HepG2 (cell line): ENCODE data around the gene MLST8. TPM values are rescaled to one million over a fixed set of nuclear protein-coding genes. Genes with fewer than 3 reads are reported as not detected.

Experiments used
- ATAC-seq: fragments of 200-7000 bp; cut with Tn5 transposase; 3 replicates; pipeline ENCODE4 v1.9.1; 2020; ENCODE audit warnings: mild to moderate bottlenecking, moderate library complexity
- BruUV-seq: library from RNA; stranded (reverse); fragments of 400-500 nt; replicated peaks from 2 replicates; lab custom pipeline; 2021; lab: Mats Ljungman, UMichigan
- CTCF ChIA-PET: fragments of 300-600 bp; formaldehyde crosslinking; extraction: SDS; loops from one replicate; lab custom pipeline; 2021; ENCODE audit warnings: low total read pairs, inconsistent platforms, low intra/inter-chr PET ratio; lab: Yijun Ruan, JAX
- POLR2A ChIA-PET: fragments of 350-600 bp; sonication (Branson Sonifier 250); formaldehyde crosslinking; loops from one replicate; lab custom pipeline; 2020; ENCODE audit warnings: antibody characterized with exemption, inconsistent platforms; lab: Yijun Ruan, JAX
- DNase-seq: peaks from one replicate; pipeline ENCODE4 v3.0.0-alpha.2; 2015; ENCODE audit warnings: low spot score
- FAIRE-seq: peaks from 3 replicates; lab custom pipeline; 2011; peaks lifted over from hg19 to GRCh38; lab: Jason Lieb, UNC
- H2AFZ ChIP-seq: one replicate; pipeline ENCODE4 v1.6.1; 2011; ENCODE audit warnings: low read length, inconsistent platforms
- H3K27ac ChIP-seq: fragments of 300-600 bp; 3 replicates; pipeline ENCODE4 v1.8.0; 2011; ENCODE audit warnings: mixed run types, mild to moderate bottlenecking, mixed read lengths, low read length, inconsistent platforms; ENCODE audit not compliant: insufficient read depth; ENCODE audit errors: extremely low read length
- H3K27me3 ChIP-seq, 2 experiments: fragments of 200-600 bp in 1 of 2; 2 replicates in 1 of 2; 3 replicates in 1 of 2; pipeline versions ENCODE4 v1.6.0 to v1.8.0; 2011; ENCODE audit warnings: low read length in 2 of 2, mild to moderate bottlenecking in 2 of 2, moderate library complexity in 2 of 2, inconsistent platforms in 1 of 2; ENCODE audit not compliant: insufficient read depth in 2 of 2, control insufficient read depth in 1 of 2
- H3K36me3 ChIP-seq, 2 experiments: fragments of 200-600 bp in 1 of 2; replicated peaks in 1 of 2; 2 replicates in 1 of 2; 3 replicates in 1 of 2; pipeline versions ENCODE4 v1.5.1 to v1.8.0; 2011; ENCODE audit warnings: low read length in 2 of 2, inconsistent platforms in 1 of 2; ENCODE audit not compliant: insufficient read depth in 2 of 2, control insufficient read depth in 1 of 2
- H3K4me1 ChIP-seq: 2 replicates; pipeline ENCODE4 v1.5.1; 2012; ENCODE audit warnings: low read length, inconsistent platforms; ENCODE audit not compliant: insufficient read depth
- H3K4me2 ChIP-seq: 2 replicates; pipeline ENCODE4 v1.6.0; 2011; ENCODE audit warnings: low read depth, low read length, inconsistent platforms
- H3K4me3 ChIP-seq, 3 experiments: fragments of 200-600 bp in 1 of 3; sonication (generic), shearing (Covaris generic) in 1 of 3; replicated peaks in 1 of 3; 2 replicates each; pipeline ENCODE4 v1.5.1; 2011 to 2016; ENCODE audit warnings: low read length in 3 of 3, inconsistent platforms in 2 of 3, low read depth in 2 of 3, mild to moderate bottlenecking in 2 of 3, control low read depth in 1 of 3, mixed read lengths in 1 of 3; ENCODE audit not compliant: insufficient read depth in 1 of 3
- H3K79me2 ChIP-seq: one replicate; pipeline ENCODE4 v1.6.1; 2011; ENCODE audit warnings: low read length, inconsistent platforms; ENCODE audit not compliant: insufficient read depth
- H3K9ac ChIP-seq: 2 replicates; pipeline ENCODE4 v1.6.0; 2011; ENCODE audit warnings: mild to moderate bottlenecking, low read depth, low read length, inconsistent platforms; ENCODE audit not compliant: insufficient read depth
- H3K9me3 ChIP-seq: 2 replicates; pipeline ENCODE4 v1.5.1; 2012; ENCODE audit warnings: mild to moderate bottlenecking, low read length
- H4K20me1 ChIP-seq: 2 replicates; pipeline ENCODE4 v1.6.0; 2011; ENCODE audit warnings: inconsistent platforms, mild to moderate bottlenecking, low read length, moderate library complexity; ENCODE audit not compliant: insufficient read depth
- ETV5 ChIP-seq: IDR thresholded peaks from 2 replicates; pipeline ENCODE4 v1.6.1; 2018; ENCODE audit warnings: missing biosample characterization, missing genetic modification reagents, inconsistent platforms, borderline replicate concordance
- GABPB1 ChIP-seq: IDR thresholded peaks from 2 replicates; pipeline ENCODE4 v1.6.1; 2016; ENCODE audit warnings: mild to moderate bottlenecking, missing genetic modification reagents, moderate library complexity, missing compliant biosample characterization
- GTF2F1 ChIP-seq: fragments of 150-350 bp; IDR thresholded peaks from 2 replicates; pipeline ENCODE4 v1.6.1; 2014; ENCODE audit warnings: low read length
- KDM3A ChIP-seq: IDR thresholded peaks from 2 replicates; pipeline ENCODE4 v1.6.1; 2018; ENCODE audit warnings: low read depth, missing compliant biosample characterization
- TOPORS ChIP-seq: sonication (generic); formaldehyde crosslinking; IDR thresholded peaks from 2 replicates; pipeline ENCODE4 v1.8.0; 2023; ENCODE audit warnings: mild to moderate bottlenecking, missing genetic modification reagents
- ZFP37 ChIP-seq: sonication (generic); formaldehyde crosslinking; IDR thresholded peaks from 2 replicates; pipeline ENCODE4 v1.4.0; 2020; ENCODE audit warnings: missing genetic modification reagents, borderline replicate concordance
- ZNF235 ChIP-seq: sonication (generic); formaldehyde crosslinking; IDR thresholded peaks from 2 replicates; pipeline ENCODE4 v1.8.1; 2023; ENCODE audit warnings: mild to moderate bottlenecking, missing genetic modification reagents, borderline replicate concordance
- ZNF282 ChIP-seq: fragments of 450-650 bp; IDR thresholded peaks from 2 replicates; pipeline ENCODE4 v1.6.1; 2018; ENCODE audit not compliant: partially characterized antibody
- ZNF430 ChIP-seq: sonication (generic); formaldehyde crosslinking; IDR thresholded peaks from 2 replicates; pipeline ENCODE4 v1.9.0; 2021; ENCODE audit warnings: mild to moderate bottlenecking, missing genetic modification reagents
- ZNF589 ChIP-seq: sonication (generic); formaldehyde crosslinking; conservative IDR thresholded peaks from 2 replicates; pipeline ENCODE4 v1.8.0; 2022; ENCODE audit warnings: mild to moderate bottlenecking, moderate library complexity, missing genetic modification reagents
- ZNF768 ChIP-seq: sonication (generic); formaldehyde crosslinking; IDR thresholded peaks from 2 replicates; pipeline ENCODE4 v1.4.0; 2020; ENCODE audit warnings: missing genetic modification reagents
- WGBS: methylation state at CpG from one replicate; pipeline ENCODE4 v1.1.6; 2017; ENCODE audit warnings: low lambda C conversion rate; 5-methylcytosine and 5-hydroxymethylcytosine counted together
- in situ Hi-C: cut with HindIII; loops from 2 replicates; pipeline ENCODE4 v1.10.0; 2017; ENCODE audit warnings: low pct_unique_long_range_greater_than_20kb; ENCODE audit not compliant: extremely low pct_ligation_motif_present
- intact Hi-C: fragments of 100-400 bp; cut with micrococcal nuclease; formaldehyde crosslinking; loops from one replicate; pipeline ENCODE4 v1.10.0; 2022; ENCODE audit not compliant: unreplicated experiment
- polyA plus RNA-seq, 8 experiments: library from polyadenylated mRNA; depleted of rRNA in 3 of 8; stranded (reverse) in 7 of 8; unstranded in 1 of 8; fragments of >200 nt; fragmentation: Illumina TruSeq in 4 of 8; extraction: Trizol in 4 of 8; gene quantifications; 2 replicates each; pipeline versions ENCODE4 v1.2.1 to v1.2.3, GENCODE V29; 2011 to 2016; ENCODE audit warnings: low read depth in 4 of 8, missing spikeins in 1 of 8, mixed read lengths in 1 of 8; ENCODE audit not compliant: insufficient read depth in 1 of 8
- total RNA-seq, 5 experiments: library from RNA; depleted of rRNA; stranded (reverse); fragments of >200 nt; fragmentation: Illumina TruSeq; extraction: Trizol; gene quantifications; 2 replicates each; pipeline ENCODE4 v1.2.3, GENCODE V29; 2016; ENCODE audit warnings: low read depth in 1 of 5
- TF ChIP-seq, protein P1 (sequence below), 2 experiments: sonication (generic) in 1 of 2; formaldehyde crosslinking in 1 of 2; IDR thresholded peaks; 2 replicates each; pipeline versions ENCODE4 v1.4.0 to v1.6.1; 2016 to 2020; ENCODE audit warnings: borderline replicate concordance in 1 of 2, low read depth in 1 of 2, mild to moderate bottlenecking in 1 of 2, missing genetic modification reagents in 1 of 2
- TF ChIP-seq, protein P2 (sequence below): sonication (generic); formaldehyde crosslinking; IDR thresholded peaks from 2 replicates; pipeline ENCODE4 v1.5.1; 2020; ENCODE audit warnings: missing genetic modification reagents, mild to moderate bottlenecking, borderline replicate concordance

The MLST8 gene
- total and polyA plus RNA-seq, 2 of the 13 experiments (the other 11 are each of a cell fraction or from before 2014, with no cell fraction given), result 30.8 to 72.7 TPM

DNA sequence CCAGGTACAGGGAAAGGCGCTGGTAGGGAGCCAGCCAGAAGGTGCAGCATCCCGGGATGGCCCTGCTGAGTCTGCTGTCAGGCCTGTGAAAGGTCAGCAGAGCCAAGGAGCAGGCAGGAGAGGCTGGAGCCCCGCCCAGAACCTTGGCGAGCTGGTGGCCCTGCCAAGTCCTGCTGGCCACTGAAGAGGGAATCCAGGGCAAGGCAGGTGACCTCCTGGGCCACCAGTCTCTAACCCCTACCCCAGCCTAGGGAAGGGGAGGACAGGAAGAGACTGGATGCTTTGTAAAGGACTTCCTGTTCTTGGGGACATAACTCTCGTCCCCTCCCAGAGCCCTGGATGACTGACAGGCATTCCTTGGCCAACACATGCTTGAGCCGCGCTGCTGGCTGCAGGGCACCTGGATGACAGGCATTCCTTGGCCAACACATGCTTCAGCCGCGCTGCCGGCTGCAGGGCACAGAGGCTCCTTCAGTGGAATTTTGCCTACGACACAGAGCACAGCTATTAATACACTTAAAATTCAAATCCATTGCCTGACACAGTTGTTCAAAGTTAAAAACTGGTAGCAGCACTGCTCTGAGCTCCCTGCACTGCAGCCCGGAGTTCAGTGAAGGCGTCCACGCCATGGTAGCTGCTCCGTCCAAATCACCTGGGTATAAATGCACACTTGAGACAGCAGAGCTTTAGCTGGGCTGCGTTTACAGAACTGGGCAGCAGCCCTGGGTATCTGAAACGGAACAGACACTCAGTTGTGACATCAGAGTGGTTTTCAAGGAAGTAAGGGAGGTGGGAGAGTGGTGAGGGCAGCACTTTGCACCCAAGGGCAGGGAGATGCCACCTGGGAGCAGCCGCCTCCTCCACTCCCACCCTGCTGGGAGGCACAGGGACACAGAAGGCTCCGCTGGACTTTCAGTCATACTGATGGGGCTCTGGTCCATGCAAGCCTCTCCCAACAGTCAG lies 7.4 kb downstream of the MLST8 start:
- Histone ChIP-seq H3K79me2 (peaks cover 20% of the 10 kb centered on the region), H3K4me3 (peak overlapping the region; percentile 63 to 89 (median 69); a peak in 5 of 6 replicates), H3K27ac (peak overlapping the region; percentile 25), H4K20me1 (0 out of 2 replicates have a peak, but pooled peaks cover 3% of the 10 kb centered on the region), H3K27me3 (no peaks in the 10 kb centered on the region; a peak in 1 of 5 replicates), H3K9ac (peak overlapping the region; percentile 95), H3K4me2 (peak overlapping the region; percentile 95), H3K36me3 (peaks cover 4 to 13% of the 10 kb centered on the region in 2 experiments; a peak in 4 of 5 replicates), H2AFZ (no peak overlapping the region), H3K4me1 (peaks cover 56% of the 10 kb centered on the region), H3K9me3 (no peaks in the 10 kb centered on the region)
- intact Hi-C loops (no loop called here), in situ Hi-C loops (no loop called here)
- no peak for ATAC-seq
- 48% methylated on average over 6 of the region's 19 CpGs for WGBS
- DNase-seq, result no peak
- POLR2A ChIA-PET, result interaction anchor here (0.6 to 0.7 kb wide), 2 partner anchors 14 to 48 kb away, joined by 3 read pairs; no protein-coding TSS in a partner anchor
- CTCF ChIA-PET, result no interaction called here
- FAIRE-seq, result no peak
- TSS peak; percentile 73 for BruUV-seq
- TF ChIP-seq ETV5 (CRISPR knock-in tag) (no peak), ZNF589 (CRISPR knock-in tag) (no peak), ZNF430 (CRISPR knock-in tag) (no peak), GABPB1 (CRISPR knock-in tag) (0 out of 2 replicates have a peak, but pooled peaks have one; percentile 6), KDM3A (no peak), ZNF235 (CRISPR knock-in tag) (no peak), GTF2F1 (no peak), ZNF282 (no peak), ZFP37 (CRISPR knock-in tag) (no peak), TOPORS (CRISPR knock-in tag) (no peak), ZNF768 (CRISPR knock-in tag) (peak; percentile 33; the same call in 1 of the 2 replicates)
- TF ChIP-seq, protein P1, sequence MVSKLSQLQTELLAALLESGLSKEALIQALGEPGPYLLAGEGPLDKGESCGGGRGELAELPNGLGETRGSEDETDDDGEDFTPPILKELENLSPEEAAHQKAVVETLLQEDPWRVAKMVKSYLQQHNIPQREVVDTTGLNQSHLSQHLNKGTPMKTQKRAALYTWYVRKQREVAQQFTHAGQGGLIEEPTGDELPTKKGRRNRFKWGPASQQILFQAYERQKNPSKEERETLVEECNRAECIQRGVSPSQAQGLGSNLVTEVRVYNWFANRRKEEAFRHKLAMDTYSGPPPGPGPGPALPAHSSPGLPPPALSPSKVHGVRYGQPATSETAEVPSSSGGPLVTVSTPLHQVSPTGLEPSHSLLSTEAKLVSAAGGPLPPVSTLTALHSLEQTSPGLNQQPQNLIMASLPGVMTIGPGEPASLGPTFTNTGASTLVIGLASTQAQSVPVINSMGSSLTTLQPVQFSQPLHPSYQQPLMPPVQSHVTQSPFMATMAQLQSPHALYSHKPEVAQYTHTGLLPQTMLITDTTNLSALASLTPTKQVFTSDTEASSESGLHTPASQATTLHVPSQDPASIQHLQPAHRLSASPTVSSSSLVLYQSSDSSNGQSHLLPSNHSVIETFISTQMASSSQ (IDR thresholded peaks at IDR 0.05; ENCODE audit: low read depth), result no peak
- TF ChIP-seq, protein P1 (CRISPR knock-in tag; IDR thresholded peaks at IDR 0.05; ENCODE audit: borderline replicate concordance), result no peak
- TF ChIP-seq, protein P2, sequence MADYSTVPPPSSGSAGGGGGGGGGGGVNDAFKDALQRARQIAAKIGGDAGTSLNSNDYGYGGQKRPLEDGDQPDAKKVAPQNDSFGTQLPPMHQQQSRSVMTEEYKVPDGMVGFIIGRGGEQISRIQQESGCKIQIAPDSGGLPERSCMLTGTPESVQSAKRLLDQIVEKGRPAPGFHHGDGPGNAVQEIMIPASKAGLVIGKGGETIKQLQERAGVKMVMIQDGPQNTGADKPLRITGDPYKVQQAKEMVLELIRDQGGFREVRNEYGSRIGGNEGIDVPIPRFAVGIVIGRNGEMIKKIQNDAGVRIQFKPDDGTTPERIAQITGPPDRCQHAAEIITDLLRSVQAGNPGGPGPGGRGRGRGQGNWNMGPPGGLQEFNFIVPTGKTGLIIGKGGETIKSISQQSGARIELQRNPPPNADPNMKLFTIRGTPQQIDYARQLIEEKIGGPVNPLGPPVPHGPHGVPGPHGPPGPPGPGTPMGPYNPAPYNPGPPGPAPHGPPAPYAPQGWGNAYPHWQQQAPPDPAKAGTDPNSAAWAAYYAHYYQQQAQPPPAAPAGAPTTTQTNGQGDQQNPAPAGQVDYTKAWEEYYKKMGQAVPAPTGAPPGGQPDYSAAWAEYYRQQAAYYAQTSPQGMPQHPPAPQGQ (CRISPR knock-in tag), result no peak
